IMR-90 (cell line): ENCODE measurements around the gene RAPGEF1. TPM values are rescaled to one million over a fixed set of nuclear protein-coding genes. Genes with fewer than 3 reads are reported as not detected.
A peak's percentile ranks its signal among the peaks of the same experiment; 100 is the strongest.

Source experiments
- ATAC-seq: fragments of 200-7000 bp; cut with Tn5 transposase; 2 replicates; pipeline ENCODE4 v1.9.1; 2020; ENCODE audit warnings: low read depth, mild to moderate bottlenecking, moderate library complexity
- BruUV-seq: library from RNA; stranded (reverse); fragments of 400-500 nt; replicated peaks from 2 replicates; lab custom pipeline; 2021; lab: Mats Ljungman, UMichigan
- CTCF ChIA-PET: fragments of 300-600 bp; formaldehyde crosslinking; extraction: SDS; loops from one replicate; lab custom pipeline; 2021; ENCODE audit warnings: antibody characterized with exemption; lab: Yijun Ruan, JAX
- POLR2A ChIA-PET: fragments of 300-600 bp; sonication (Branson Sonifier 250); formaldehyde crosslinking; loops from one replicate; lab custom pipeline; 2022; ENCODE audit warnings: antibody characterized with exemption; ENCODE audit not compliant: unreplicated experiment; lab: Charles Lee
- DNase-seq: peaks from one replicate; pipeline ENCODE4 v3.0.0; 2013
- H2AFZ ChIP-seq: replicated peaks from 2 replicates; pipeline ENCODE3; 2013; ENCODE audit warnings: low read length, mild to moderate bottlenecking; ENCODE audit not compliant: poor library complexity
- H2AK5ac ChIP-seq: 2 replicates; pipeline ENCODE4 v1.6.1; 2013; ENCODE audit warnings: low read depth, low read length, inconsistent platforms
- H2AK9ac ChIP-seq: replicated peaks from 2 replicates; pipeline ENCODE3; 2013; ENCODE audit warnings: mild to moderate bottlenecking, low read depth, low read length, moderate library complexity; ENCODE audit not compliant: poor library complexity
- H2BK120ac ChIP-seq: 2 replicates; pipeline ENCODE4 v1.6.1; 2013; ENCODE audit warnings: low read depth, low read length, inconsistent platforms
- H2BK15ac ChIP-seq: 3 replicates; pipeline ENCODE4 v1.6.1; 2013; ENCODE audit warnings: low read depth, low read length, inconsistent platforms
- H2BK20ac ChIP-seq: 2 replicates; pipeline ENCODE4 v1.6.1; 2013; ENCODE audit warnings: low read depth, mild to moderate bottlenecking, inconsistent platforms, low read length, moderate library complexity
- H2BK5ac ChIP-seq: 2 replicates; pipeline ENCODE4 v1.6.1; 2013; ENCODE audit warnings: mild to moderate bottlenecking, low read depth, low read length, inconsistent platforms; ENCODE audit not compliant: poor library complexity, severe bottlenecking
- H3K14ac ChIP-seq: replicated peaks from 2 replicates; pipeline ENCODE4 v1.6.1; 2013; ENCODE audit warnings: low read depth, low read length, inconsistent platforms
- H3K18ac ChIP-seq: 2 replicates; pipeline ENCODE4 v1.6.1; 2013; ENCODE audit warnings: low read depth, low read length, control low read depth
- H3K23ac ChIP-seq: 2 replicates; pipeline ENCODE4 v1.6.1; 2013; ENCODE audit warnings: low read depth, low read length, inconsistent platforms
- H3K27ac ChIP-seq: 2 replicates; pipeline ENCODE4 v1.5.1; 2013; ENCODE audit warnings: mild to moderate bottlenecking, control low read depth, low read length; ENCODE audit not compliant: insufficient read depth
- H3K27me3 ChIP-seq: 2 replicates; pipeline ENCODE4 v1.6.1; 2013; ENCODE audit warnings: low read length; ENCODE audit not compliant: control insufficient read depth, insufficient read depth
- H3K36me3 ChIP-seq: 2 replicates; pipeline ENCODE4 v1.6.1; 2013; ENCODE audit warnings: low read length, mixed read lengths; ENCODE audit not compliant: control insufficient read depth, insufficient read depth
- H3K4ac ChIP-seq: 2 replicates; pipeline ENCODE4 v1.6.1; 2013; ENCODE audit warnings: low read depth, low read length, inconsistent platforms
- H3K4me1 ChIP-seq: 2 replicates; pipeline ENCODE4 v1.6.1; 2013; ENCODE audit warnings: low read length, mixed read lengths; ENCODE audit not compliant: control insufficient read depth, insufficient read depth
- H3K4me2 ChIP-seq: 2 replicates; pipeline ENCODE4 v1.6.1; 2013; ENCODE audit warnings: low read depth, mild to moderate bottlenecking, control low read depth, low read length, moderate library complexity
- H3K4me3 ChIP-seq: 2 replicates; pipeline ENCODE4 v1.5.1; 2013; ENCODE audit warnings: low read depth, mild to moderate bottlenecking, control low read depth, low read length, moderate library complexity; ENCODE audit not compliant: insufficient read depth
- H3K56ac ChIP-seq: 2 replicates; pipeline ENCODE4 v1.6.1; 2013; ENCODE audit warnings: low read length, inconsistent platforms; ENCODE audit not compliant: insufficient read depth; ENCODE audit errors: extremely low read depth
- H3K79me1 ChIP-seq, 2 experiments: 2 replicates each; pipeline ENCODE4 v1.6.1; 2013; ENCODE audit warnings: low read length in 2 of 2, inconsistent platforms in 1 of 2, low read depth in 1 of 2
- H3K9ac ChIP-seq: 2 replicates; pipeline ENCODE4 v1.6.1; 2013; ENCODE audit warnings: low read depth, low read length, control low read depth
- H3K9me1 ChIP-seq: 2 replicates; pipeline ENCODE4 v1.6.1; 2013; ENCODE audit warnings: low read length, inconsistent platforms; ENCODE audit not compliant: insufficient read depth
- H3K9me3 ChIP-seq: 2 replicates; pipeline ENCODE4 v1.6.1; 2013; ENCODE audit warnings: low read length; ENCODE audit not compliant: control insufficient read depth, insufficient read depth
- H4K20me1 ChIP-seq: 2 replicates; pipeline ENCODE4 v1.6.1; 2013; ENCODE audit warnings: low read length, inconsistent platforms; ENCODE audit not compliant: insufficient read depth
- H4K5ac ChIP-seq: 2 replicates; pipeline ENCODE4 v1.6.1; 2013; ENCODE audit warnings: mild to moderate bottlenecking, low read depth, low read length, control low read depth
- H4K8ac ChIP-seq, 2 experiments: 2 replicates each; pipeline ENCODE4 v1.6.1; 2013; ENCODE audit warnings: low read depth in 2 of 2, low read length in 2 of 2, control low read depth in 1 of 2, inconsistent platforms in 1 of 2
- H4K91ac ChIP-seq: 2 replicates; pipeline ENCODE4 v1.6.1; 2013; ENCODE audit warnings: low read depth, low read length, inconsistent platforms; ENCODE audit not compliant: insufficient read depth
- MAZ ChIP-seq: IDR thresholded peaks from 2 replicates; pipeline ENCODE4 v1.6.1; 2012; ENCODE audit warnings: low read depth, mild to moderate bottlenecking, low read length, improper control_type of control experiment, moderate library complexity, borderline replicate concordance
- RAD21 ChIP-seq: IDR thresholded peaks from 2 replicates; pipeline ENCODE4 v1.6.1; 2012; ENCODE audit warnings: low read length, improper control_type of control experiment
- WGBS, 2 experiments: methylation state at CpG; one replicate each; pipeline versions ENCODE4 v1.1.5 to v1.1.7; 2013; ENCODE audit warnings: missing lambda C conversion rate in 2 of 2; ENCODE audit not compliant: insufficient read length in 1 of 2; ENCODE audit errors: extremely low coverage in 2 of 2; 5-methylcytosine and 5-hydroxymethylcytosine counted together
- dilution Hi-C: fragments of 300-500 bp; cut with HindIII; formaldehyde crosslinking; loops from one replicate; pipeline ENCODE4 v1.14.3; 2018; ENCODE audit warnings: low sequenced_read_pairs; ENCODE audit not compliant: unreplicated experiment
- in situ Hi-C: fragments of 300-500 bp; cut with MboI; formaldehyde crosslinking; loops from 3 replicates; pipeline ENCODE4 v1.14.3; 2019; ENCODE audit warnings: low sequenced_read_pairs, inconsistent platforms, mixed read lengths
- intact Hi-C: fragments of 100-400 bp; cut with micrococcal nuclease; formaldehyde crosslinking; loops from 2 replicates; pipeline ENCODE4 v1.10.0; 2022
- polyA plus RNA-seq, 3 experiments: library from polyadenylated mRNA; depleted of rRNA; stranded (reverse); fragments of >200 nt; gene quantifications; 2 replicates each; pipeline ENCODE4 v1.2.3, GENCODE V29; 2012; ENCODE audit warnings: low replicate concordance in 1 of 3
- total RNA-seq: library from RNA; depleted of rRNA; stranded (reverse); fragments of >200 nt; gene quantifications from 2 replicates; pipeline ENCODE4 v1.2.3, GENCODE V29; 2012
- TF ChIP-seq, protein P1 (sequence below): fragments of 150-350 bp; IDR thresholded peaks from 2 replicates; pipeline ENCODE4 v1.6.1; 2017; ENCODE audit warnings: mild to moderate bottlenecking, antibody characterized with exemption, low read length, low read depth

RAPGEF1 gene
- total and polyA plus RNA-seq, 2 of the 4 experiments (the other 2 are of a cell fraction): 13.1 to 22.3 TPM

- no peak overlapping the region for H3K56ac ChIP-seq
- H3K9ac ChIP-seq: no peak overlapping the region
- peak overlapping the region; percentile 63 for H2AFZ ChIP-seq
- no peak overlapping the region for H3K27ac ChIP-seq
- H3K4me2 ChIP-seq: no peak overlapping the region
- H3K4me3 ChIP-seq: no peak overlapping the region
- in situ Hi-C loops: no loop called here
- no peak overlapping the region for H2BK120ac ChIP-seq
- H3K79me1 ChIP-seq: no peaks in the 10 kb centered on the region
- H3K9me1 ChIP-seq: no peaks in the 10 kb centered on the region; the same call in 1 of the 2 replicates
- no peak overlapping the region for H3K18ac ChIP-seq
- peaks cover 4% of the 10 kb centered on the region for H3K9me3 ChIP-seq
- WGBS, 2 experiments: no CpG with 5 or more reads among the region's 6 CpGs
- H3K23ac ChIP-seq: no peak overlapping the region
- no peak overlapping the region for H4K5ac ChIP-seq
- no peaks in the 10 kb centered on the region for H3K36me3 ChIP-seq
- no peak overlapping the region for H2BK15ac ChIP-seq
- POLR2A ChIA-PET: no interaction called here
- no peak overlapping the region for H2AK9ac ChIP-seq
- H4K91ac ChIP-seq: no peak overlapping the region
- no peak overlapping the region for H2AK5ac ChIP-seq
- H4K8ac ChIP-seq: no peak overlapping the region
- dilution Hi-C loops: no loop called here
- no peak overlapping the region for H2BK5ac ChIP-seq
- H3K4me1 ChIP-seq: no peaks in the 10 kb centered on the region
- H2BK20ac ChIP-seq: no peak overlapping the region
- intact Hi-C loops: loop anchor here (10.0 kb wide), 1 partner anchor 341 kb away; no protein-coding TSS in a partner anchor
- no peak overlapping the region for H3K14ac ChIP-seq
- ATAC-seq (peak; percentile 94), DNase-seq (peak; percentile 65)
- H3K4ac ChIP-seq: no peak overlapping the region
- TF ChIP-seq MAZ: no peak
- 0 out of 2 replicates have a peak, but pooled peaks have one; percentile 3 for TF ChIP-seq RAD21
- TF ChIP-seq, protein P1, sequence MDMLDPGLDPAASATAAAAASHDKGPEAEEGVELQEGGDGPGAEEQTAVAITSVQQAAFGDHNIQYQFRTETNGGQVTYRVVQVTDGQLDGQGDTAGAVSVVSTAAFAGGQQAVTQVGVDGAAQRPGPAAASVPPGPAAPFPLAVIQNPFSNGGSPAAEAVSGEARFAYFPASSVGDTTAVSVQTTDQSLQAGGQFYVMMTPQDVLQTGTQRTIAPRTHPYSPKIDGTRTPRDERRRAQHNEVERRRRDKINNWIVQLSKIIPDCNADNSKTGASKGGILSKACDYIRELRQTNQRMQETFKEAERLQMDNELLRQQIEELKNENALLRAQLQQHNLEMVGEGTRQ: 0 out of 2 replicates have a peak, but pooled peaks have one; percentile 19
- H4K20me1 ChIP-seq: peaks cover 5% of the 10 kb centered on the region; the same call in 1 of the 2 replicates
- H3K27me3 ChIP-seq: peaks cover 33% of the 10 kb centered on the region
- CTCF ChIA-PET: no interaction called here
- no TSS peak for BruUV-seq
Observed at GRCh38 chr9:131773911-131774379, 34.1 kb upstream of the RAPGEF1 start.
